GM18499 (cell line): Measurements from ENCODE around the gene CYP2W1.
"Not testable (repeated sequence)": the region's sequence is repeated elsewhere in the genome, so short reads cannot be mapped to it uniquely, and the experiment has no call there.

Experiments
- ATAC-seq: cut with Tn5 transposase; IDR thresholded peaks from one replicate; pipeline ENCODE4 v1.9.1; 2021; ENCODE audit warnings: moderate number of reproducible peaks; ENCODE audit not compliant: insufficient read depth, unreplicated experiment

CYP2W1 gene

DNA sequence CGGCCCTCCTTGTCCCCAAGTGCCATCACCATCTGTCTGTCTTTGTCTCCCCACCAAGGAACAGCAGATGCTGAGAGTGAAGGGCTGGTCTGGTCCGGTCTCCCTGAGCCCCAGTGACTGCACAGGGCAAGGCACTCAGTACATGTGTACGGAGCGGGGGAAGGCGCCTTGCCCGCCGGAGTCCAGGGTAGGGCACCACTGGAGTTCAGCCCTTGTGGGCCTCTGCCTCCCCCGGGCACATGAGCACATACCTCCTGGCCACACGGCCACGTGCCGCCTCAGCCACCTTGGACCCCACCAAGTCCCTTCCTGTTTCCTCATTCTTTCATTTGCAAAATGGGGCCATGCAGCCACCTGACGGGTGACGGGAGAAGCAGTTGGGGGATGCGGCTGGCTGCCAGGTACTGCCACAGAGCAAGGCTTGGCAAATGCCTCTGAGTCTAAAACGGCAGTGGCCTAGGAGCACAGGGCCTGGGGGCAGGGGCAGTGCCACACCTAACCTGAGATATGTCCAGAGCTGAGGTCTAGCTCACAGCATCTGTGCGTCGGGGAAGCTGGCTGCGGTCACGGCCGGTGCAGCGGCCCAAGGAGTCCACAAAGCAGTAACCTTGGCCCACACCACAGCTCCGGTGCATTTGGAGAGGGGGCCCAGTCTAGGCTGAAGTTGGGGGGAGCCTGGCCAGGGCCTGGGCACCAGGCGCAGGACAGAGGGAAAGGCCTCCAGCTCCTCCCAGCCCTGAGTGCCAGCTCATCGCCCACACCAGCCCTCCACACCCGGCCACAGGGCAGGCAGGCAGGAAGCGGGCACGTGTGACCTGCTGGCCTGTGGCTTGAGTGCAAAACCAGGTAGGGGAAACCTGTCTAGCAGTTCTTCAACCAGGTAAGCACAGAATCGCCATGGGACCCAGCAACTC, 33.7 kb upstream of the CYP2W1 start:
- no peak for ATAC-seq

DNA sequence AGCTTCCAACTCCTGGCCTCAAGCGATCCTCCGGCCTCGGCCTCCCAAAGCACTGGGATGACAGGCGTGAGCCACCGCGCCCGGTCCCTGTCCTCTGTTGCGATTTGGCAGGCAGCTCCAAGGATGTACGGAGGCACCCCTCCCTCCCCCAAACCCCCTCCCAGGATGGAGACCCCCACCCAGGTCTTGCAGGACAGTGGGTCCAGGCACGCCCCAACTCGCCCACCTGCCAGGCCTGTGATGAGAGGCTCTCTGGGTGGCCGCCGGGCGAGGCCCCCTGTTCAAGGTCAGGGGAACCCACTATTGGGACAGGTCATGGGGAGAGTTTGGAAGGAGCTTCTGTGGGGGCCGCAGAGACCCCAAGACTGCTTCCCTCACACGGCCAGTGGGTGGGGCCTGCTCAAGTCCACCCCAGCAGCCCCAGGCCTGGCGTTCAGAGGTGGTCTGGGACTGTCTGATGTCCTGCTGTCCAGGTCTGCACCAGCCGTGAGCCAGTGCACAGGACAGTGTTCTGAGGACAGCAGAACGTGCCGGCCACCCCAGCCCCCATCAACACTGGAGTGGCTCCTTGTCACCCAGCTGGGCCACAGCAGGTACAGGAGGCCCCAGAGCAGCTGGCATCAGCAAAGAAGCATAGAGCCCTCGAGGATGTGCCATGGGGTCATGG, 31.0 kb upstream of the CYP2W1 start:
- no peak for ATAC-seq

DNA sequence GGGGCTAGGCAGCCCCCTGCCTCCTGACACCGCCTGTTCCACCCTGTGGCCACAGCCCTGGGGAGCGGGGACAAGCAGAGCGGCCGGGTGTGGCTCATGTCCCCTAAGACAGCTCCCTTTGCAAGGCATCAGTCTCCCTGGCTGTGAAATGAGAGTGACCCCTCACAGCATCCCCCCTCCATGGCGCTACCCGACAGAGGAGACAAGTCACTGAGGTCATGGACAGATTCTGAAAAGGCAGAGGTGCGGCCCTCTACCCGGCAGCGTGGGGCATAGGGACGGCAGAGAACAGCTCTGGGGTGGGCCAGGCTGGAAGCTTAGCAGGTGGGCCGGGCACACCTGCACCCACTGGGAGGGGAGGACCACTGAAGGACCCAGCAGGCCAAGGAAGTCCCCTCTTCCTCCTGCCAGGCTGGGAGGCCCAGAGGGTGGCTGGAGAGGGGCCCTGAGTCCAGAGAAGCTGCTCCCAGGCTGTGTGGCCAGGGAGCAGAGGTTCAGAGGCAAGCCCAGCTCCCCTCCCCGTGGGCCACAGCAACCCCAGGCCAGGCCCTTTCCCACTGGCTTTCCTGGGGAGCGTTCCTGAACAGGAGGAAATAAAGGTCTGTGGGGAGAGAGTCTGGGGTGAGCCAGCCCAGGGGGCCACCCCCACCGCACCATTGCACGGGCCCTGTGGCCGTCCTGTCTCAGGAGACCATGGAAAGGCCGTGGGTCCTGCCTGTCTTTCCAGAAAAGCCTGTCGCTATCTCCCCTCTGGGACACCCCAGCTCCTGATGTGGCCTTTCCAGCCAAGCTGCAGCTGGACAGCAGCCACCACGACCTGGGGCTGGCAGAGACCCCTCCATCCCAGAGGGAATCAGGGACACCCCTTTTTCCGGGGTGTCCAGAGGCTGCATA, 30.2 kb upstream of the CYP2W1 start:
- ATAC-seq: no peak

DNA sequence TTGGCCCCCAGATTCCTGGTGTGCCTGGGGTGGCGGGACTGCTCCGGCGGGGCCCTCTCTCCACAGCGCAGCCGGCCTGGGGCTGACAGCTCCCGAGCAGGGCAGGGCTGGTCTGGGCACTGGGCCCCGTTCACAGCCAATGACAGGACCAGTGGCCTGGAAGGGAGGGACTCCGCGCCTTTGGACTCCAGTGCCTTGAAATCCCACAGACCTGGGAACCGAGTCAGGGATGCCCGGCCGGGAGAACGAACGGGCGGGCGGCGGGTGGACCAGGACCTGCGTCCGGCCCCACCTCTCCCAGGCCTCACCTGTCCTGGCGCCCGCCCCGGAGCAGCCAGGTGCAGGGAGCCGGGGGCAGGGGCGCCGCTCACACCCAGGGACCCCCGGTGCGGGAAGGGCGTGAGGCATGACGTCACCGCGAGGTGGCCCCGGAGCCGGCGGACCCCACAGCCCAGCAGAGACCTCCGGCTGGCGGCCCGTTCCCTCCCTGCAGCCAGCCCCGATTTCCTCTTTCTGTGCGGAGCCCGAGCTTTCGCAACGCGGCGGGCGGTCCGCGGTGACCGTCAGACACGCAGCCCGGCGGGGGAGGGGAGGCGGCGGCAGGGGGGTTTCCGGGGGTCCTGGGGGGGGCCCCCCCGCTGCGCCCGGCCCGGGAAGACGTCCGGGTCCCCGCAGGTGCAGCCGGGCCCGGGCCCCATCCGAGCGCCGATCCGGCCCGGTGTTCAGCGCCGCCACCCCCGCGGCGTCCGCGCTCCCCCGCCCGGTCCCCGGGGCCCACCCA, 29.2 kb upstream of the CYP2W1 start:
- ATAC-seq: no peak

DNA sequence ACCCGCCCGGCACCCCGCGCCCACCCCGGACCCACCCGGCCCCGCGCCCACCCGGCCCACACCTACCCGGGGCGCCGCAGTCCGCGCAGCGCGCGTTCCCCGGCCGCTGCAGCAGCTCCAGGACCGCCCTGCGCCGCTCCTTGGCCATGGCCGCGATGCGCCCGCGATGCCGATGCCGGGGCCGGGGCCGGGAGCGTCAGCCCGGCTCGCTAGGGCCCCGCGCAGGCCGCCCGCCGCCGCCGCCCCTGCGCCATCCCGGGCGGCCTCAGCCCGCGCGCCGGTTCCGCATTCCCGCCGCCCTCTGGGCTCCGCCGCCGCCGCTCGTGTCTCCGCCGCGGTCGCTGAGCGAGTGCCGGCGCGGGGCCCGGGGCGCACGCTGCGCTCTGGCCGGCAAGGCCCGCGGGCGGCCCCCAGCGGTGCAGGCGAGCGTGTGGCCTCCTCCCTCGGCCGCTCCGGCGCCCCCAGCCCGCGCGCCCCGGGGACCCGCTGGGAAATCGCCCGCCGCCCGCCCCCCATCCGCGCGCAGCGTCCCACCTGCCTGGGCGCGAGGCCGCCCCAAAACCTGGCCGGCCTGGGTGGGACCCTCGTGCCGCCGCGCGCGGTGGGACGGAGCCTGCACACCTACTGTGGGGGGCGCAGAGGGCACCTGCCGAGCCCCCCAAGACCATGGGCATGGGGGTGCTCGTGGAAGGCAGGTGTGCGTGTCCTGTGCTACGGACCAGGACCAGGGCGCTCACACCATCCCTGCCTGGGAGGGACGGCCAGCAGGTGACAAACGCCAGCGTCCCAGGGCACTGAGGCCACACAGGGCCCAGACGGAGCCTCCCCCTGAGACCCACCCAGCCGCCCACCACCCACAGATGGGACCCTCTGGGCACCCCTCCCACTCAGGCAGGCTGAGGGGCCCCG, 28.4 kb upstream of the CYP2W1 start, which contains the start of gene ADAP1:
ADAP1 (minus strand) TSS at position 351 of the 909 bp plus-strand sequence; CDS start at position 148, 203 bp downstream.
- no peak for ATAC-seq

DNA sequence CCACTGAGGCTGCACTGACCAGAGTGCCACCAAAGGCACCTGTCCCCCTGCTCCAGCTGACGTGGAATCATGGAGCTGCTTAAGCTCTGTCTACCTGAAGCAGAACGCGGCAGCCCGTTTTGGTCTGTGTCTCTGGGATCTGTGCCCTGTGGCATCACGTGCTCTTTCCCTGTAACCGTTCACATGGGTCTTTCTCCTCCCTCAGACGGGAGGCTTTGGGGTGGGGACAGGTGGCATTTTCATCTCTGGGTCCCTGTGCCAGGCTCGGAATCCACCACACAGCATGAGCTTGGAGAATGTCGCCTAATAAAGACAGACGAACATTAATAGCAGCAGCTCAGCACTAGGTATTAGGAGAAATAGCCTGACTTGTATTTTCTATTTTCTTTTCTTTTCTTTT, 26.9 kb upstream of the CYP2W1 start:
- no peak for ATAC-seq

DNA sequence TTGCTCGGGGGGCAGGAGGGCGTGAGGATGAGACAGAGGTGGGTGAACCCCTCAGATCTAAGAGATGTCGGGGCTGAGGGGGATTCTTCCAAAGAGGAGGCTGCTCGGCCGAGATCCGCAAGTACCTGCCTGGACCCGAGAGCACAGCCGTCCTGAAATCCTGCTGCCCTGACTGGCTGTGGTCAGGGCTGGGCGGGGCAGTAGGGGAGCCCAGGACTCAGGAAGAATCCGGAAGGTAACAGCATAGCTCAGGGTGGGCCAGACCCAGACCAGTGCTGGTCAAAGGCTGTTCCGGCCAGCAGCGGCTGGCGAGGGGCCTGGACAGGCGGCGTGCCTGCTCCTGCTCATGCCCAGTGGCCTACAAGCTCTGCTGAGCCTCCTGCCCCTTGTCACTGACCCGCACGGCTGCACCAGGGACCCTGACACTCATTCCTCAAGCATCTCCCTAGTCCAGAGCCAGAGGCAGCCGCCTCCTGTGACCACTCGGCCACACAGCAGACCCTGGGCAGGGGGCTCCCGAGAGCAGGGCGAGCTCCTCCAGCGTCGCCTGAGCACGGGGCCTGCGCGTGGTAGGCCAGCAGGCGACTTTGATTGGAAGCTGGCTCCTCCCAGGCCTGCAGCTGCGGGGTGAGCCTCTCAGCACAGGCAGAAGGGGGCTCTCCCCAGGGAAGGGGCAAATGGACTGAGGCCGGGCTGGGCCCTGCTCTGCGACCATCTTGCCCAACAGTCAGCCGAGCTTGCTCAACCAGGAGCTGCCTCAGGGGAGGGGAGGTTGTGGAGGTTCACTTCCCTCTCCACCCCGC, 25.4 kb upstream of the CYP2W1 start:
- ATAC-seq: no peak

DNA sequence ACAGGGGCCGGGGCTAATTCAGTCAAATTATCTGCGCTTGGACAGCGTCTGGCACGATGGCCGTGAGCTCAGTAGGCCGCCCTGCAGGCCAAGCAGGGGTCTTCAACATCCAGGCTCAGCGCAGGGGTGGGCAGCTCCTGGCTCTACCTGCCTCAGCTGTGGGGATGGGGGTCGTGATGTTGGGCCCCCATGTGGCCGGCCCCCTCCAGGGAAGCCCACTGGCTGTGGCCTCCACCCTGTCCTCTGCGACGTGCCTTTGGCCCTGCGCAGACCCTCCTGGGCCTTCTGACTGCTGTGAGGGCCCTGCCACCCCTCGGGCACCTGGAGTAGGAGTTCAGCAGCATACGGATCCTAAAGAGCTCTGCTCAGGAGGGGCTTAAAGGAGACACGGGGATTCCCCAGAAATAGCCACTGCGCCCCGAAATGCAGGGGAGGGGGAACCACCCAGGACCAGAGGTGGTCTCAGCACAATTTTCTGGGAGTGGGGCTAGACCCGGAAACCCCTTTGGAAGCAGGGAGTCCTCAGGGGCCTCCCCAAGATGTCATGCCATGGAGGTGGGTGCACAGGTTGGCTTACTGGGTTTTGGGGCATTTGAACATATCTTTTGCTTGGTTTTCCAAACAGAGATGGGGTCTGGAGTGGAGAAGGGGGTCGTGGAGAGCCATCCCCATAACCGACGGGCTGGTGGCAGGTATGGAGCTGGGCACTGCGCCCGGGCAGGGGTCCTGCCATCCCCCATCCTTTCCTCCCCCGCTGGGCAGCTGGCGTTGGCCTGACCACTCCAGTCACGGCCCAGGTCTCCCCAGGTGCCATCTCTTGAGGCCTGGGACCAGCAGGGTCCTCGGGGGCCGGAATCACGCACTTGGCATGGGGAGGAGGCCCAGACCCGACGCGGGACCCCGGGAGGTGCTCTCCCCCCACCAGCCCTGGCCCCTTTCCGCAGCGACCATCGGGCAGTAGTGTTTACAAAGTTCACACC, 24.5 kb upstream of the CYP2W1 start:
- ATAC-seq: no peak

DNA sequence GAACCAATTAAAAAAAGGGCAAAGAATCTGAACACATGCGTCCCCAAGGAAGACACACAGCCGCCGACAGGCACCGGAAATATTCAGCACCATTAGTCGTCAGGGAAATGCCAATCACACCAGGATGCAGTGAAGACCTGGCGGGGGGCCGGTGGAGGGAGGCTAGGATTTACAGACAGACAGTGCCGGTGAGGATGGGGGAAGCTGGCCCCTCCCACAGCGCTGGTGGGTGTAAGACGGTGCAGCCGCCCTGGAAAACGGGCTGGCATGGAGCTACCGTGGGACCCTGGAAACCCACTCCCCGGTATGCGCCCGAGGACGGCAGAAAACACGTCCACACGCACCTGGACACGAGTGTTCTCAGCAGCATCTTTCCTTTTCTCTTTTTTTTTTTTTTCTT, 23.7 kb upstream of the CYP2W1 start:
- ATAC-seq: no peak

DNA sequence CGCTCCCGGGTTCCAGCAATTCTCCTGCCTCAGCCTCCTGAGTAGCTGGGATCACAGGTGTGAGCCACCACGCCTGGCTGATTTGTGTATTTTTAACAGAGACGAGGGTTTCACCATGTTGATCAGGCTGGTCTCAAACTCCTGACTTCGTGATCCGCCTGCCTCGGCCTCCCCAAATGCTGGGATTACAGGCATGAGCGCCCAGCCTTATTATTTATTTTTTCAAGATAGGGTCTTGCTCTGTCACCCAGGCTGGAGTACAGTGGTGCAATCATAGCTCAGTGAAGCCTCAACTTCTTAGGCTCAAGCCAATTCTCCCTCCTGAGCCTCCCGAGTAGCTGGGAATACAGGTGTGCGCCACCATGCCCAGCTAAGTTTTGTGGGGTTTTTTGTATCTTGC, 23.2 kb upstream of the CYP2W1 start:
- not testable (repeated sequence) for ATAC-seq

DNA sequence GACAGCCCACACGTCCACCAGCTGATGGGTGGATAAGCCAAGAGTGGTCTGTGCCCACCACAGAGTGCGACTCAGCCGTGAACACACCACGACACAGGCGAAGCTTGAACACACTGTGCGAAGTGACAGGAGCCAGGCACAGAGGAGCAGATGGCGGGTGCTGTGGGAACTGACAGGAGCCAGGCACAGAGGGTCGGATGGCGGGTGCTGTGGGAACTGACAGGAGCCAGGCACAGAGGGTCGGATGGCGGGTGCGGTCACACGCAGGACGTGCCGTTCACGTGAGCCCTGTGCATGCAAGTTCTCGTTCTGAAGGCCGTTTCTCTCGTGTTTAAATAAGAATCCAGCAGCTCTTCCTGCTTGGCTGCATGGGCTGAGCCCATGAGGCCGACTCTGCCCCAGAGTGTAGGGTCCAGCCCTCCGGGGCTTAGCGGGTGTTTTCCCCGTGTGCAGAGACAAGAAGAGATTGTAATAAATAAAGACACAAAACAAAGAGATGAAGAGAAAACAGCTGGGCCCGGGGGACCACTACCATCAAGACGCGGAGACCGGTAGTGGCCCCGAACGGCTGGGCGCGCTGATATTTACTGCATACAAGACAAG, 22.6 kb upstream of the CYP2W1 start:
- no peak for ATAC-seq

DNA sequence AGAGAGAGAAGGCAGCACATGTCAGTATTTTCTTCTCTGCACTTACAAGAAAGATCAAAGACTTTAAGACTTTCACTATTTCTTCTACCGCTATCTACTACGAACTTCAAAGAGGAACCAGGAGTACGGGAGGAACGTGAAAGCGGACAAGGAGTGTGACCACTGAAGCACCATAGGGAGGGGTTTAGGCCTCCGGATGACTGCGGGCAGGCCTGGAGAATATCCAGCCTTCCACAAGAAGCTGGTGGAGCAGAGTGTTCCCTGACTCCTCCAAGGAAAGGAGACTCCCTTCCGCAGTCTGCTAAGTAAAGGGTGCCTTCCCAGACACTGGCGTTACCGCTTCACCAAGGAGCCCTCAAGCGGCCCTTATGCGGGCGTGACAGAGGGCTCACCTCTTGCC, 22.0 kb upstream of the CYP2W1 start:
- ATAC-seq: not testable (repeated sequence)

DNA sequence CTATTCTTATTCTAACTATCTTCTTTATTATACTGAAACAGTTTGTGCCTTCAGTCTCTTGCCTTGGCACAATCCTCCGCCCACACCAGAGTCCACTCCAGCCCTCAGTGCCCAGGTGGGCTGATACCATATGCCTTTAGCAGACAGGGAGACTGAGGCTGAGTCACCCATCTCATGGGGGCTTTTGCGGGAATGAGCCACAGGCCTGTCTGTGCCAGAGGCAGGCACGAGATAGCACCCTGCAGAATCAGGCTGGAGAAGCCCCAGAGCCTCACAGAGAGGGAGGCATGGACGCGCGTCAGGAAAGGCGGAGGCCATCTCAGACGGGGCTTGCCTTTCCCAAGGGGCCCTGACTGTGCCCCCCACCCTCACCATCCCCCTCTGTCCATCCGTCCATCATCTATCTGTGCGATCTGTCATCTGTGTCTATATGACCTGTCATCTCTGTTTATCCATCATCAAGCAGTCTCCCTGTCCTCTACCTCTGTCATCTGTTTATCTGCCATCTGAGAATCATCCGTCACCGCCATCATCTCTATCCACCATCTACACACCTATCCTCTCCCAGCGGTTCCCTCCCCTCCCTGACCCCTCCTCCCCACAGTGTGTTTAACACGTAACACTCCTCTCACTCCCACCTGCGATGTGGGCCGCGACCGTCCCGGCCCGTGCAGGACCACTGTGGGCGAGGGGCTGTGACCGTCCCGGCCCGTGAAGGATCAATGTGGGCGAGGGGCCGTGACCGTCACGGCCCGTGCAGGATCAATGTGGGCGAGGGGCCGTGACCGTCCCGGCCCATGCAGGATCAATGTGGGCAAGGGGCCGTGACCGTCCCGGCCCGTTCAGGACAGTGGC, 21.2 kb upstream of the CYP2W1 start:
- no peak for ATAC-seq

DNA sequence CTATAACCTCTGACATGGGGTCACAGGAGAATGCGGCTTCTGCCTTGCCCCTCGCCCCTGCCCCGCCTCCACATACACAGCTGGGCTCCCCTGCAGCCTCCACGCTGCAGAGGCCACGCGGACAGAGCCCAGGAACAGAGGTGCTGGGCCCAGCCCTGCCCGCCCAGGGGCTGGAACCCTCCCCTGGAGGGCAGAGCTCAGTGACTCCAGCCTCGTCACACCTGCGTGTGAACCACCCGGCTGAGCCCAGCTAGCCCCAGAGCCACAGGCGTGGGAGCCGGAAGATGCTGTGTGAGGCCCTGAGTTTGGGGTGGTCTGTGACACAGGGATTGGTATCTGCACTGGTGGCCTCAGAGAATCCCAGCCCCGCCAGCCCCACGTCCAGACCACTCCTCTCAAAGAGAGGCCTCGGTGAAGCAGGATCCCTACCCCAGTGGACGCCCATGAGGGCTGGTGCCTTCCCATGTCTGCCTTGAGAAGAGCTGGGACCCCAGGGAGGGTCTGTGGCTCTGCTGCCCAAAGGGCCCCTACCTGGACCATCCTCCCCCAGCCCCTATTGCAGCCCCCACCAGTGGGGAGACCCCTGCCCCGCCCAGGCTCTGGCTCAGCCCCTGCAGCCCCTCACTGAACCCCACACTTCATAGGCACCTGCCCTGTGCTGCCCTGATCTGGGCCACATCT, 20.4 kb upstream of the CYP2W1 start:
- ATAC-seq: no peak
